Fibroblast of villous mesenchyme (primary cell): ENCODE results near the gene RPL10A. TPM values are rescaled to one million over a fixed set of nuclear protein-coding genes. Genes with fewer than 3 reads are reported as not detected.

Experiments used
- DNase-seq: peaks from one replicate; pipeline ENCODE4 v3.0.0-alpha.2; 2010; ENCODE audit warnings: low read depth
- H3K4me3 ChIP-seq: 2 replicates; pipeline ENCODE4 v1.5.1; 2011; ENCODE audit warnings: low read depth, mild to moderate bottlenecking, low read length
- CTCF ChIP-seq: IDR thresholded peaks from 2 replicates; pipeline ENCODE4 v1.5.1; 2012; ENCODE audit warnings: low read depth, mild to moderate bottlenecking, low read length; ENCODE audit not compliant: insufficient read depth
- total RNA-seq: library from RNA; depleted of rRNA; stranded (reverse); fragments of >200 nt; gene quantifications from 2 replicates; pipeline ENCODE4 v1.2.3, GENCODE V29; 2012

RPL10A gene
- total RNA-seq, 1 donor, result 1,513 TPM

- no peak for TF ChIP-seq CTCF
- no peak overlapping the region for H3K4me3 ChIP-seq
- DNase-seq, result no peak
These were observed 35.3 kb downstream of the RPL10A start for GRCh38 chr6:35503534-35503933.

- no peak overlapping the region for H3K4me3 ChIP-seq
- DNase-seq, result no peak
- TF ChIP-seq CTCF, result no peak
These were observed 37.8 kb downstream of the RPL10A start for GRCh38 chr6:35505999-35506412.

GRCh38 chr6:35506536-35506935 lies 38.3 kb downstream of the RPL10A start:
- no peak for TF ChIP-seq CTCF
- H3K4me3 ChIP-seq, result no peak overlapping the region
- DNase-seq, result no peak

- H3K4me3 ChIP-seq, result no peak overlapping the region
- no peak for TF ChIP-seq CTCF
- no peak for DNase-seq
These were observed 39.0 kb downstream of the RPL10A start for GRCh38 chr6:35507221-35507620.

- no peak for DNase-seq
- TF ChIP-seq CTCF, result no peak
- no peak overlapping the region for H3K4me3 ChIP-seq
These were observed 39.8 kb downstream of the RPL10A start for GRCh38 chr6:35508027-35508426.

- no peak for DNase-seq
- TF ChIP-seq CTCF, result no peak
- no peak overlapping the region for H3K4me3 ChIP-seq
These were observed 40.3 kb downstream of the RPL10A start for GRCh38 chr6:35508542-35508941.

- no peak overlapping the region for H3K4me3 ChIP-seq
- TF ChIP-seq CTCF, result no peak
- DNase-seq, result no peak
These were observed 42.8 kb downstream of the RPL10A start for GRCh38 chr6:35510916-35511561.
